ENCODE measurements around the gene NCAPG.
"Not testable (repeated sequence)": the region's sequence is repeated elsewhere in the genome, so short reads cannot be mapped to it uniquely, and the experiment has no call there.

The NCAPG gene

DNA sequence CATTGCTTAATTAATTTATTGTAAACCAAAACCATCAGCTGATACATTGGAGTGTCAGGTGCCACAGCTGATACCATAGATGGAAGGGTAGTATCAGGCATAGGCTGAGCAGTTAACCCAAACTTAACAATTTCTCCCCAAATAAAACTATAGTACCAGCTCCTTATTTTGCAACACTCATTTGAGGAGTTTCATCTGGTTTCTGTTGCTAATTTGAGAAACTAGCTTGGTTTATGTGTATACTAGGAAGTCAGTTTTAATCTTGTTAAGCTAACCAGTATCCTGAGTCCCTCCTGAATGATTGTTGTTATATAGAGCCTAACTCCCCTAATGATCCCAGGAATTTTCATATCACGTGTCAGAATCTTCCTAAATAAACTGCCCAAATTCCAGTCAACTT lies 13.0 kb upstream of the NCAPG start:
- no peak for DNase-seq

DNA sequence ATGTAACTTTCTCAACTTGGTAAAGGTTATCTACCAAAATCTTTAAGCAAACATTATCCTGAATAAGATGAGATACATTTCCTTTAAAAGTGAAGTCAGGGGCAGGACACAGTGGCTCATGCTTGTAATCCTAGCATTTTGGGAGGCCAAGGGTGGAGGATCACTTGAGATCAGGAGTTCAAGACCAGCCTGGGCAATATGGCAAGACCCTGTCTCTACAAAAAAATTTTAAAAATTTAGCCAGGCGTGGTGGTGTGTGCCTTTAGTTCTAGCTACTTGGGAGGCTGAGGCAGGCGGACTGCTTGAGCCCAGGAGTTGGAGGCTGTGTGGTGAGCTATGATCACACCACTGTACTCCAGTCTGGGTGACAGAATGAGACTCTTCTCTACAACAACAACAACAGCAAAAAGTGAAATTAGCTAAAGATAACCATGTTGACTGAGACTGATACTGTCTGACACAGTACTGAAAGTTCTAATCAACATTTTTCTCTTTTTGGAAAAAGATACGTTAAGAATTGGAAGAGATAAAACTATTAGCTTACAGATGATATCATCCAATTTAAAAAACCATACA lies 5.1 kb upstream of the NCAPG start:
- no peak for DNase-seq

DNA sequence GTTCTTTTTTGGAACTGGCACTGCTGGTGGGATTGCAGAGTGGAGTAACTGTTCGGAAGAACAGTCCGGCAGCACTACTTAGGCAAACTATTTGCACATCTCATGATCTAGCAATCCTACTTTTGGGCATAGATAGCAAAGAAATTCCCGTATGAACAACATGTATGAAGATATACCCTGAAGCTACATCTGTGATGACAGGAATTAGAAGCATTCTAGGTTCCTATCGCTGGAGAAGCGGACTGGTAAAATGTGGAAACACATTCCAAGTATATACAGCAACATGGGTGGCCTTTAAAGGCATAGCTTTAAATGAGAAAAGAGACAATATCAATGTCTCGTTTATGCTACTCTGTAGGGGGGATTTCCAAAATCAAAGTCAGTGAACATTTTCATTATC lies 3.3 kb upstream of the NCAPG start:
- no peak for DNase-seq

DNA sequence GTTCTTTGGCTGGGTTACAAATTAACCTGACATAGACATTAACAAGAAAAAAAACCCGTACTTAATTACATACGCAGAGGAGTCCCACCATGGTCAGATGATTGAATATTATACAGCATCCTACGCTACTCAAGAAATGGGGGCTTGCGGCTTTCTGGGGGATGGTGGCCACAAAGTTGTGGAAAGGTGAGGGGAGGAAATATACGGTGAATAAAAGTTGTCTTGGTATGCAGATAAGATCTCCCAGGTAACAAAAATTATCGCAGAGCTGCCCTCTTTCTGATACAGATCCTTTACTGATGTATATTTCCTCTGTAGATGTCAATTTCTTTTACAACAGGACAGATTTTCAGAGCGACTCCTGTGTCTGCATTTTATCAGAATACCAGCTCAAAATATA lies 1.1 kb upstream of the NCAPG start:
- DNase-seq, result peak in 1 of 3 experiments; percentile 60

DNA sequence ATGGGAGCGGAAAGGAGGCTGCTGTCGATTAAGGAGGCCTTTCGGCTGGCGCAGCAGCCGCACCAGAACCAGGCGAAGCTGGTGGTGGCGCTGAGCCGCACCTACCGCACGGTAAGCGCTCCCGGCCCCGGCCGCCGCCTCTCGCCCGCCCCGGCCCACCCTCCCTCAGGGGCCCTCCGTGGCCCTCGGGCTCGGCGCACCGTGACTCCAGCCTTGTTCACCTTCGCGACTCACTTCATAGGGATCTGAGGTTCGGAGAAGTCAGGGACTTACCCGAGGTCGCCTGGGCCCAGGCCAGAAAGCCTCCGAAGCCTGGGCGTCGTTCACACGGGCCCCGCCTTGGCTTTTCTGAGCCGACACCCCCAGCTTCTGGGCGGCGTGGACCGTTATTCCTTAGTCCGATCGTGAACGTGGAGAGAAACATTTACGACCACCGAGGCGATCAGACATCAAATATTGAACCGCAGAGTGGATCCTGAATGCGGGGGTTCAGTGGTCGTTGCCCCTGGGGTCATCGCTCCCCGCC lies 362 bp downstream of the NCAPG start:
- DNase-seq, result peak in 1 of 3 experiments; percentile 74

DNA sequence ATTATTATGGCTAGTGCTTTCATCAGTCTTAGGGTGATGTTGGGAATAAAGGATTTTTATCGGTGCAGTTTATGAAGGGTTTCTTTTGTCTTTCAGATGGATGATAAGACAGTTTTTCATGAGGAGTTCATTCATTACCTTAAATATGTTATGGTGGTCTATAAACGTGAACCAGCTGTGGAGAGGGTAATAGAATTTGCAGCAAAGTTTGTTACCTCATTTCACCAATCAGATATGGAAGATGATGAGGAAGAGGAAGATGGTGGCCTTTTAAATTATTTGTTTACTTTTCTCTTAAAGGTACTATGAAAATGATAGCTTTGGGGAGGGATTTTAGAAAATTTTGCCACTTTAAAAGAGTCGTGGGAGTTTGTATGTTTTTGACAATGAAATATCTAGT lies 1.3 kb downstream of the NCAPG start:
- DNase-seq, result peak in 1 of 3 experiments; percentile 63

DNA sequence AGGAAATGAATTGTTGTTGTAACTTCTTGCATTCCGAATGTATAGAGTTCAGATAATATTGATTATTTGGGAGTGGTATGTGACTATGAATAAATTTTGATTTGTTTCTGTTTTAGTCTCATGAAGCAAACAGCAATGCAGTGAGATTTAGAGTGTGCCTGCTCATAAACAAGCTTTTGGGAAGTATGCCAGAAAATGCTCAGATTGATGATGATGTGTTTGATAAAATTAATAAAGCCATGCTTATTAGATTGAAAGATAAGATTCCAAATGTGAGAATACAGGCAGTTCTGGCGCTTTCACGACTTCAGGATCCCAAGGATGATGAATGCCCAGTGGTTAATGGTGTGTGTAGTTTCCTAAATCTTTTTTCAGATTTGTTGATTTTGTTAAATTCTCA lies 2.0 kb downstream of the NCAPG start:
- DNase-seq, result peak in 1 of 3 experiments; percentile 46

DNA sequence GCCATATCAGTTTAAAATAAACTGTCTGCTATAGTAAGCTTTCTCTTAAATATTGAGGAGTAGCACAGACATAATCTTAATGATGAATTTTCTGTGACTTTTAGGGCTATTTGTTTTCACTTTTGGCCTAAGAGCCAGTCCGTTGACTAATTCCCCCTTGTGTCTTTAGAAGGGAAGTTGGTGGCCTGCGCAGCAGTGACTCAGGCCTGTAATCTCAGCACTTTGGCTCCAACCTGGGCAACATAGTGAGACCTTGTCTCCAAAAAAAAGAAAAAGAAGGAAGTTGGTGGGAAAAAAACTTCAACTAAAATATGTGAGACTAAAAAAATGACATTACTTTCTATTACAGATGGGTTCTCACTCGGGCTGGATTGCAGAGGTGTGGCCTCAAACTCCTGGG lies 3.4 kb downstream of the NCAPG start:
- DNase-seq, result no peak

DNA sequence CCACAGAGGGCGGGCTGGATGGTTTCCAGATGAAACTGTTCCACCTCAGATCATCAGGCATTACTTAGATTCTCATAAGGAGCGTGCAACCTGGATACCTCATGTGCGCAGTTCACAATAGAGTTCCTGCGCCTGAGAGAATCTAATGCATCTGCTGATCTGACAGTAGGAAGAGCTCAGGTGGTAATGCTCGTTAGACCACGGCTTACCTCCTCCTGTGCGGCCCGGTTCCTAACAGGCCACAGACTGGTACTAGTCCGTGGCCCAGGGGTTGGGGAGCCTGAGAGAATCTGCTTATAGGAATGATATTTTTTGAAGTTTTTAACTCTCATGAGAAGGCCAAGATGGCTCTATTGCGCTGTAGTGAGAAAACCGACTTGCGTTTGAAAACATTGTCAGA lies 5.4 kb downstream of the NCAPG start:
- no peak for DNase-seq

DNA sequence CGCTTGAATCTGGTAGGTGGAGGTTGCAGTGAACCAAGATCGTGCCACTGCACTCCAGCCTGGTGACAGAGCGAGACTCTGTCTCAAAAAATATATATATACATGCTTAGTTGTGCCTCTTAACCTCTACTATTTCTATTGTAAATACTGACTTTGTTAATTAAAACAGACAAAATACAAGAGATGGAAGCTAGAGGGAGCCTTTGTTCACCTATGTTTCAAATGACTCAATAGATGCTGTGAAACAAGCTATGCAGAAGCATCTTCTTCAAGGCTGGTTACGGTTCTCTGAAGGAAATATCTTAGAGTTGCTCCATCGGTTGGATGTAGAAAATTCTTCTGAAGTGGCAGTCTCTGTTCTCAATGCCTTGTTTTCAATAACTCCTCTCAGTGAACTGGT lies 6.2 kb downstream of the NCAPG start:
- DNase-seq, result peak in 2 of 3 experiments; percentile 12 to 65

DNA sequence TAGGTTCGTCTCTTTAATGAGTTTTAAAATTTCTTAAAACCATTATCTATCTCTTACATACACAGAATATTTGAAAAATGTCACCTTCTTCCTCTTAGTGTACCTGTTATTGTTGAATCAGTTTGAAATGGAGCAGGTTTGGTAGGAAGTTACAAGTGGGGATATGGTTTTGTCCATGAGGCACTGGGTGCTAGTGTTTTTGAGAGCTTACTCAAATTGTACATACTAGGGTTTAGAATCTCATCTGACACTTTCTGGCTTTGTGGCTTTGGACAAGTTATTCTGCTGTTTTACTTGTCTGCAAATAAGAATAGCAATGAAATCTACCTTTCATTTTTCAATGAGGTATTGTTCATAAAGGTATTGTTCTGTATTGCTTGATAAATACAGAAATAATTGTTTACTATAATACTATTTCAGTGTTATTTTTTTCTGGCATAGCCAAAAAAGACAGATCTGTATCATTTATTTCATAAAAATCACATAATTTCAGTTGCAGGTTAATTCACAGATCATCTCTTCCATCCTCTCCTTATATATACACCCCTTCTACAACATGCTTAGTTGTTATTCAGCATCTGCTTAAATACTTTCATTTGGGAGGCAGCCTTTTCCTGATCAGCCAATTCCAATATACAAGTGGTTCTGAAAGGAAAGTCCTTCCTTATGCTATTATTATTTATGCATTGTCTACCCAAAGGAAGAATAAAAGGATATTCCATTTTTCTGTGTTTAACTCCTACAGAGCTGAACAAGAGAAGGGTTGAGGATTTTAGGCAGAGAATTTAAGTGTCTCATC lies 13.3 kb downstream of the NCAPG start:
- no peak for DNase-seq

DNA sequence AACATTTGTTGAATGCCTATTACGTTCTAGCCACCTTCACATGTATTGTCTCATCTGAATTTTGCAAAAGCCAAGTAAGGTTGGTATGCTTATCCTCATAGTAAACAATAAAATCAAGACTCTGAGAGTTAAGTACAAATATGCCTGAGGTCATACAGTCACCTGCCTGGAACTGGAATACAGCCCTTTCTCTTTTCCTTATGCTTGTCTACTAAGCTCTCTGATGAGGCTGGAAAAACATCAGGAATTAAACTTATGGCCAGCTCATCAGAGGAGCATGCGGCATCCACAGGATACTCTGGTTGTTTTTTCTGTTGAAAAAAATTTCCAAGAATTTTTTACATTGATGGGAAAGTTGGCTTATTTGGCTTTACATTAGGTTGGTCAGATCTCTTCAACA lies 35.5 kb downstream of the NCAPG start:
- no peak for DNase-seq

DNA sequence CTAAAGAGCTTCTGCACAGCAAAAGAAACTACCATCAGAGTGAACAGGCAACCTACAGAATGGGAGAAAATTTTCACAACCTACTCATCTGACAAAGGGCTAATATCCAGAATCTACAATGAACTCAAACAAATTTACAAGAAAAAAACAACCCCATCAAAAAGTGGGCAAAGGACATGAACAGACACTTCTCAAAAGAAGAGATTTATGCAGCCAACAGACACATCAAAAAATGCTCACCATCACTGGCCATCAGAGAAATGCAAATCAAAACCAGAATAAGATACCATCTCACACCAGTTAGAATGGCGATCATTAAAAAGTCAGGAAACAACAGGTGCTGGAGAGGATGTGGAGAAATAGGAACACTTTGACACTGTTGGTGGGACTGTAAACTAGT lies 39.5 kb downstream of the NCAPG start:
- not testable (repeated sequence) for DNase-seq

DNA sequence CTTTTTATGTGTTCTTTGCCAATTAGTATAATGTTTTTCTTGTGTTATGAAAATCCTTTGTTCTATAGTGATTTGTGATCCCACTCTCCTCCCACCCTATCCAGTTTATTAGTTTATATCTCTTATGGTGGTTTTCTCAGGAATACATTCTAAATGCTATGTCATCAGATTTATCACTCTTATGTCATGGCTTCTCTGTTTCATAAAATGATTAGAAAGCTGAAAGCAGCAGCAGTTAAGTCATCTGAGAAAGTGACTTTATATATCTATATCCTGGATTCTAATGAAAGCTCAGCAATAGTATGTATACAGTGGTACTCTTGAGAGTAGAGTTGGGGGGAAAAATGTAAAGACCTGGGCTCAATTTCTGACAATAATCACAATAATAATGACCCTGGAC lies 41.2 kb downstream of the NCAPG start:
- no peak for DNase-seq

DNA sequence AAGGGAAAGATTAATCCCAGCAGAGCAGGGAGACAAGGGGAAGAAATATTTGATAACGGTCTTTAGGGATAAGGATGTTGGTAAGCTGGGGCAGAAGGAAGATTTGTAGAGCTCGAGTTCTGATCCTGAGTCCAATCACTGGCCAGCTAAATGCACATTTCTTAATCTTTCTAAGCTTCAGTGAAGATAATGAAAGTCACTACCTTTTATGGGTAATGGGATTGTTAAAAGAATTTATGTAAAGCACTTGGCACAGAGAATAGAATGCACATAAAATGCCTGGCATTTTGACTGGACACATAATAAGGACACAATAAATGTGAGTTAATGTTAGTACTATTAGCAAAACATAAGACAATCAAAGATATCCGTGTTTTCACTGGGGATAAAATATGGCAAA lies 43.3 kb downstream of the NCAPG start:
- no peak for DNase-seq

DNA sequence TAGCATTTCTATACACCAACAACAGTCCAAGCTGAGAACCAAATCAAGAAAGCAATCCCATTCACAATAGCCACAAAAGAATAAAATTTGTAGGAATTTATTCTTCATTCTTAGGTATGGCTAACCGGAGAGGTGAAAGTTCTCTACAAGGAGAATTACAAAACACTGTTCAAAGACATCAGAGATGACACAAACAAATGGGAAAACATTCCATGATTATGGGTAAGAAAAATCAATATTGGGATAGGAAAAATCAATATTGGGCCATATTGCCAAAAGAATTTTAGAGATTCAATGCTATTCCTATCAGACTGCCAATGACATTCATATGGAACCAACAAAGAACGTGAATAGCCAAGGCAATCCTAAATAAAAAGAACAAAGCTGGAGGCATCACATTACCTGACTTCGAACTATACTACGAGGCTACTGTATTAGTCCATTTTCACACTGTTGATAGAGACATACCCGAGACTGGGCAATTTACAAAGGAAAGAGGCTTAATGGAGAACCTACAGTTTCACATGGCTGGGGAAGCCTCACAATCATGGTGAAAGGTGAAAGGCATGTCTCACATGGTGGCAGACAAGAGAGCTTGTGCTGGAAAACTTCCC lies 49.1 kb downstream of the NCAPG start:
- DNase-seq, result no peak

DNA sequence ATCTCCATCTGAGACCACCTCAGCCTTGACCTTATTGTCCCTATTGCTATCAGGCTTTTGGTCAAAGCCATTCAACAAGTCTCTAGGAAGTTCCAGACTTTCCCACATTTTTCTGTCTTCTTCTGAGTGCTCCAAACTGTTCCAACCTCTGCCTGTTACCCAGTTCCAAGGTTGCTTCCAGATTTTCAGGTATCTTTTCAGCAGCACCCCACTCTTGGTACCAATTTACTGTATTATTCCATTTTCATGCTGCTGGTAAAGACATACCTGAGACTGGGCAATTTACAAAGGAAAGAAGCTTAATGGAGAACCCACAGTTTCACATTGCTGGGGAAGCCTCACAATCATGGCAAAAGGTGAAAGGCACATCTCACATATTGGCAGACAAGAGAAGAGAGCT lies 51.1 kb downstream of the NCAPG start:
- DNase-seq, result not testable (repeated sequence)

DNA sequence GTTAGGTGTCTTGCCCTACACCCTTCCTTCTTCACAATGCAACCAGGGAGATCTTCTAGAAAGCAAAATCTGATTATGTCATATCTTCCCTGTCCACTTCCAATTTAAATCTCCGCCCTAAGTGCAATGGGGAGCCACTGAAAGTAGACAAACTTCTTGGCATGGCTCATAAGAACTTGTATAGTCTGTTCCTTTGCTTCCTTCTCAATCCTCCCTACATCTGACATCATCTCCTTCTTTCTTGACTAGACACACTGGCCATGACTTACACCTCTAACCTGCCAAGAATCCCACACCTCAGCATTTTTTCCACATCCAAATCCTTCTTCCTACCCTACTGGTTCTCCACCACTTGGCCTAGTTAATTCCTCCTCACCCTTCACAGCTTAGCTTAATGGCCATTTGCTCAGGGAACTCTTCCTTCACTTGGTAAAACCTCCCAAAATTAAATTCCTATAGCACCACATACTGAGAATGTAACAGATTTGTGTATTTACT lies 55.1 kb downstream of the NCAPG start:
- DNase-seq, result no peak

DNA sequence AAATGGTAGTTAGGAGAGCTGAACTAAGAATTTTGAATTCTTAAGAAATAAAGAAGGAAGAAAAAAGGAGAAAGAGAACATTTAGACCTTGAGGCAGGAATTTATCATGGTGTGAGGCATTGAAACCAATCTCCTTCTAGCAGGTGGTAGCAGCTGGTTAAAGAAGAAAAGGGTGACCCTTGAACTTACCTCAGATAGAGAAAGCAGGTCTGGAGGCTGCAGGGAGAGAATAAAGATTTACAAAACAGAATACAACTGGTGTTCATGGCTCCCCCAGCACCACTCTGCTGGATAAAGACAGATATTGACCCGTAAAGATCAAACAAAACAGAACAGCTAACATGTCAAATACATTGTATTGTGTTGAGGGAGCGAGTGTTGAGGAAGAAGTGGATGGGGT lies 56.0 kb downstream of the NCAPG start:
- DNase-seq, result no peak

DNA sequence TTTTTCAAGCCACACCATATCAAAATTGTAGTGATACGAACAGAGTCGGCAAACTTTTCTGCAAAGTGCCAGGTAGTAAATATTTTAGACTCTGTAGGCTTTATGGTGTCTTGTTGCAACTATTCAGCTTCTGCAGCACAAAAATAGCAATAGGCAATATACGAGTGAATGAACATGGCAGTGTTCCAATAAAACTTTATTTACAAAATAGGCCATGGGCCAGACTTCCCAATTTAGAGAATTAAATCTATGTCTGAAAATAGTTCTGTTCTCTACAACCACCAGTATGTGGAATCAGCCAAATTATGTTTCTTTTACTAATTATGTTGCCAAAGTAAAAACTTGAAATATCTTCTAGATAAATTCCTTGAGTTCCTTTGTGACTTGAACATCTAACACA lies 56.5 kb downstream of the NCAPG start:
- DNase-seq, result no peak

DNA sequence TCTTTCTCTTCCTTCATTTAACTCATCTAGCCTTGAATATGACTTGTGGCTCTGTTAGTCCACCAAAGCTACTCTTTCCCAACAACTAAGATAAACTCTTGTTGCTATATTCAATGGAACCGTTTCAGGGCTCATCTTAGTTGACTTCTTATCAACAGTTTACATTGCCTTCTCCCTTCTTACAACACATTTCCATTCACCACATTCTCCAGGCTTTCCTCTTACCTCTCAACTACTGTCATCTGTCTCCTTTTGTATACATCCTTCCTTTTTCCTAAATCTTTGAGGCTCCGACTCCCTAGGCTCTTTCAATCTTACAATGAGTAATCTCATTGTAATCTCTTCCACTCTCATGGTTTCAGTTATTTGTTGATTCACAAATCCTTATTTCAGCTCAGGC lies 58.5 kb downstream of the NCAPG start:
- DNase-seq, result no peak

DNA sequence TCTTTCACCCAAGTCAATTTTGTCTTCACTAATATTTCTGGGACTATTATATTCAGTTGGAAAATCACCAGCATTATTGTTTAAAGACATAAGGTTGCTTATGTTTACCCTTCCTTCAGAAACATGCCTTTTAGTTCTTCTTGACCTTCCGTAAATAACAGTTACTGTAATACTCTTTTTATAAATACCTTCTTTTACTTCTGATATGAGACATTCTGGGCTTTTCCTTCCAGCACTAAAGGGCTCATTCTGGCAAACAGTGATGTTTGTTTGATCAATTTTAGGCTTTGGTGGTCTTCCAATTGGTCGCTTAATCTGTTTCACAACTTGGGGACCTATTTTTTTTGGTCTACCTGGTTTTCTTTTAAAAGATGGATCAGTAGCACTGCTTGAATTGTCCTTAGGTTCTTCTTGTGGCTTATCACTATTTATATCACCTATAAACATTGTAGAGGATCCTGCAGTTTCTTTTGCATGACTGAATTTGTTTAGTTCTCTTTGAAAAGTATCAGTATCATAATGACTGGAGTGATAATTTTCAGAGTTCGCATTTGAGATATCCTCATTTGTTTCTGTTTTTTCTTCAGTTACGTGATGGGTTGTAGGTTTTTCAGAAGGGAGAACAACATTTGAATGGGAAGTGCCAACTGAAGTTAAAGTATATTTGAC lies 64.8 kb downstream of the NCAPG start:
- no peak for DNase-seq

DNA sequence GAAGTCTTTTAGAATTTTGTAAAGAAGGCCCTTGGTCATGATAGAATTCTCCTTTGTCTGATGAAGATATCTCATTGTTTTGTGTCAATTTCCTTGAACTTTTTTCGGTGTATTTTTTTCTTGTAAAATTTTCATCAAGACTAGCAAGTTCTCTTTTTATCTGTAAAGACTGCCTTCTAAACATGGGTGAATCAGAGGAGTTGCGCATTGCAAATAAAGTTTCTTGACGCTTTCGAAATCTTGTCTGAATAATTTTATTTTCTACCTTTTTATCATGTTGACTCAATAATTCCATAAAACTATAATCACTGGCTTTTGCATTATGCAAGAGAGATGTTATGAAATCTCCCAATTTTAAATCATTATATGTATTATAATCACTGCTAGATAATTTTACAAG lies 66.2 kb downstream of the NCAPG start:
- DNase-seq, result no peak
